SU-DHL-6 (cell line): ENCODE measurements around the gene KRT10.

Source experiments
- H2AFZ ChIP-seq: fragments of 200-600 bp; sonication (generic); 2 replicates; pipeline ENCODE4 v1.6.1; 2014; ENCODE audit warnings: low read depth, mild to moderate bottlenecking, moderate library complexity, mixed read lengths, antibody characterized with exemption, low read length; ENCODE audit not compliant: severe bottlenecking
- H3F3A ChIP-seq: fragments of 200-600 bp; shearing (Covaris generic); 2 replicates; pipeline ENCODE4 v1.6.0; 2016; ENCODE audit warnings: antibody characterized with exemption, mild to moderate bottlenecking; ENCODE audit not compliant: insufficient read depth
- H3K27ac ChIP-seq: fragments of 200-600 bp; sonication (generic); 2 replicates; pipeline ENCODE4 v1.5.1; 2016; ENCODE audit warnings: low read depth, mild to moderate bottlenecking, low read length, moderate library complexity, mixed read lengths
- H3K27me3 ChIP-seq: fragments of 200-600 bp; sonication (generic), shearing (Covaris generic); 2 replicates; pipeline ENCODE4 v1.6.0; 2014; ENCODE audit warnings: mild to moderate bottlenecking, low read length
- H3K36me3 ChIP-seq: fragments of 200-600 bp; sonication (generic); 2 replicates; pipeline ENCODE4 v1.6.1; 2014; ENCODE audit warnings: mild to moderate bottlenecking, low read length, mixed read lengths
- H3K4me2 ChIP-seq: fragments of 300-600, 200-600 bp; shearing (Covaris generic), sonication (generic); 2 replicates; pipeline ENCODE4 v1.6.0; 2014; ENCODE audit warnings: low read length, low read depth, mild to moderate bottlenecking; ENCODE audit not compliant: poor library complexity, severe bottlenecking
- H3K4me3 ChIP-seq: fragments of 200-600 bp; sonication (generic); 2 replicates; pipeline ENCODE4 v1.5.1; 2014; ENCODE audit warnings: antibody characterized with exemption, low read length, mild to moderate bottlenecking, mixed read lengths; ENCODE audit not compliant: insufficient read depth, poor library complexity, severe bottlenecking
- H3K79me2 ChIP-seq: fragments of 200-600 bp; sonication (generic); 2 replicates; pipeline ENCODE4 v1.6.1; 2014; ENCODE audit warnings: mild to moderate bottlenecking, low read length, moderate library complexity; ENCODE audit not compliant: insufficient read depth
- H3K9ac ChIP-seq: fragments of 200-600 bp; sonication (generic); 2 replicates; pipeline ENCODE4 v1.7.0; 2014; ENCODE audit warnings: mild to moderate bottlenecking, low read length
- H3K9me2 ChIP-seq: fragments of 200-600 bp; sonication (generic); replicated peaks from 2 replicates; pipeline ENCODE4 v1.6.1; 2014; ENCODE audit warnings: low read length; ENCODE audit not compliant: insufficient read depth
- H3K9me3 ChIP-seq: fragments of 200-600 bp; sonication (generic); 2 replicates; pipeline ENCODE4 v1.6.1; 2014; ENCODE audit warnings: low read length, mixed read lengths; ENCODE audit not compliant: insufficient read depth
- H4K20me1 ChIP-seq: fragments of 200-600 bp; sonication (generic); 2 replicates; pipeline ENCODE4 v1.6.1; 2014; ENCODE audit warnings: low read depth, mild to moderate bottlenecking, antibody characterized with exemption, low read length, moderate library complexity, mixed read lengths
- CTCF ChIP-seq: fragments of 200-600 bp; sonication (generic); IDR thresholded peaks from one replicate; pipeline ENCODE4 v1.5.1; 2017; ENCODE audit warnings: antibody characterized with exemption, mild to moderate bottlenecking, low read length, moderate library complexity; ENCODE audit not compliant: insufficient read depth, poor library complexity, severe bottlenecking
- EZH2phosphoT487 ChIP-seq: fragments of 200-600 bp; sonication (generic), shearing (Covaris generic); conservative IDR thresholded peaks from 2 replicates; pipeline ENCODE4 v1.6.1; 2018; ENCODE audit warnings: mild to moderate bottlenecking, antibody characterized with exemption, low read length, moderate library complexity, mixed read lengths

Gene KRT10

GRCh38 chr17:40828454-40829044, 6.1 kb upstream of the KRT10 start:
- no peaks in the 10 kb centered on the region for H3K9me2 ChIP-seq
- H3K4me3 ChIP-seq: no peak overlapping the region
- no peak overlapping the region for H3K27ac ChIP-seq
- H4K20me1 ChIP-seq: no peaks in the 10 kb centered on the region
- H3K79me2 ChIP-seq: peaks cover 6% of the 10 kb centered on the region; the same call in 1 of the 2 replicates
- H3K36me3 ChIP-seq: no peaks in the 10 kb centered on the region; the same call in 1 of the 2 replicates
- H3K9me3 ChIP-seq: no peaks in the 10 kb centered on the region
- H3K9ac ChIP-seq: no peak overlapping the region
- TF ChIP-seq EZH2phosphoT487: no peak
- TF ChIP-seq CTCF: no peak
- no peaks in the 10 kb centered on the region for H3K27me3 ChIP-seq
- H3F3A ChIP-seq: no peaks in the 10 kb centered on the region
- H2AFZ ChIP-seq: no peak overlapping the region
- no peak overlapping the region for H3K4me2 ChIP-seq

- no peak overlapping the region for H2AFZ ChIP-seq
- no peak overlapping the region for H3K4me3 ChIP-seq
- H4K20me1 ChIP-seq: no peaks in the 10 kb centered on the region
- no peaks in the 10 kb centered on the region for H3K9me2 ChIP-seq
- no peak overlapping the region for H3K9ac ChIP-seq
- no peaks in the 10 kb centered on the region; the same call in 1 of the 2 replicates for H3K36me3 ChIP-seq
- peaks cover 6% of the 10 kb centered on the region; the same call in 1 of the 2 replicates for H3K79me2 ChIP-seq
- no peaks in the 10 kb centered on the region for H3K9me3 ChIP-seq
- no peaks in the 10 kb centered on the region for H3K27me3 ChIP-seq
- H3F3A ChIP-seq: no peaks in the 10 kb centered on the region
- no peak overlapping the region for H3K27ac ChIP-seq
- TF ChIP-seq CTCF: no peak
- no peak for TF ChIP-seq EZH2phosphoT487
- H3K4me2 ChIP-seq: no peak overlapping the region
Measured at GRCh38 chr17:40827746-40828453, 5.5 kb upstream of the KRT10 start.

- no peaks in the 10 kb centered on the region for H4K20me1 ChIP-seq
Measured at GRCh38 chr17:40825599-40825998, 3.2 kb upstream of the KRT10 start.

More at GRCh38 chr17:40825599-40825998, 3.2 kb upstream of the KRT10 start:
- H3K9me2 ChIP-seq: no peaks in the 10 kb centered on the region
- TF ChIP-seq EZH2phosphoT487: no peak
- TF ChIP-seq CTCF: no peak
- H3K27me3 ChIP-seq: no peaks in the 10 kb centered on the region
- no peaks in the 10 kb centered on the region; the same call in 1 of the 2 replicates for H3K36me3 ChIP-seq
- no peak overlapping the region for H3K4me3 ChIP-seq
- no peaks in the 10 kb centered on the region for H3K9me3 ChIP-seq
- H3K4me2 ChIP-seq: no peak overlapping the region
- no peaks in the 10 kb centered on the region for H3F3A ChIP-seq
- H3K79me2 ChIP-seq: peaks cover 6% of the 10 kb centered on the region; the same call in 1 of the 2 replicates
- no peak overlapping the region for H3K27ac ChIP-seq
- H3K9ac ChIP-seq: no peak overlapping the region
- no peak overlapping the region for H2AFZ ChIP-seq
